HG03108 (cell line): ENCODE results near the gene ATXN1.
"Not testable (repeated sequence)": the region's sequence is repeated elsewhere in the genome, so short reads cannot be mapped to it uniquely, and the experiment has no call there.

Experiments
- ATAC-seq: cut with Tn5 transposase; IDR thresholded peaks from one replicate; pipeline ENCODE4 v1.9.1; 2021; ENCODE audit warnings: moderate library complexity; ENCODE audit not compliant: unreplicated experiment

ATXN1 gene

DNA sequence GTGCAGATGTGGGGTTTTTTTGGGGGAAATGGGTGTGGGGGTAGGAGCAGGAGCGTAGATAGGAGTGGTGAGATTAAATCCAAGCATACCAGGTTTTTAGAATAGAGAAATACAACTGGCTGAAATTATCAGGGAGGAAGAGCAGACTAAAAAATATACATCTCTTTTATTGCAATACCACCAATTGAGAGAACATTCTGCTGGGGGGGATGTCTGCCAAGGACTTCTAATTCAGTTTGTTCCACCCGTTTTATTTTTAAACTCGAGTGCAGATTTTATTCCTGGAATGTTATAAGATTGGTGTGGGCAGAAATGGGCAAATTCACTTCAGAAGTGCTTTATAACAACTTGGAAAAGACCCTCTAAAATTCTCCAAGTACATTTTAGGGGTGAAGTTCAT is 330.2 kb downstream of the ATXN1 start:
- no peak for ATAC-seq

DNA sequence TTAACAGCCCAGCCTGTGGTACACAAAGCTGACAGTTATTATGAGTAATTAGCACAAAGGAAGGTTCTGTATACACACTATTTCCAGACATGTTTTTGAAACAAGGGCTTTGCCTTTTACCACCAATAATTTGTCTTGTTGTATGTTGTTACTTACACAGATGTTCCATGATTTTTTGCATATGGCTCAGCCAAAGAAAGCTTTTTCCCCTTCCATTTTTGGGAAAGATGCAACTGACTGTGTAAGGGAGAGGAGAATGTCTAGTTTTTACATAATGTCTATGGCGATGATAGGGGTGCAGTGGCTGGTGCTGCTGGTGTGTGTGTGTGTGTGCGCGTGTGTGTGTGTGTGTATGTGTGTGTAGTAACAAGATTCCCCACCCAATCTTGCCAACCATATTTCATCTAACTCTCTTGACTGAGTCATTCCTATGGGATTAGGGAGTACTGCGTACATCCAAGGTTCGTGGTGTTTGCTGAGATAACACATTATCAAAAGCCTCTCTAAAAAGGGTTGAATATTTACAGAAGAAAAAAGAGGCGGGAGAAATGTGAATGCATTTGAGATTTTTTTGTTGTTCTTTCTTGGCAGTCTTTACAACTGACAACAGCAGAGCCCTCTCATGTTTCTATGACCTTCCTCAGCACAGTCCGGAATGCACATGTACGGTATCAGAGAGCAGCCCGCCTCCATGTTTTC is 330.7 kb downstream of the ATXN1 start:
- ATAC-seq, result no peak

DNA sequence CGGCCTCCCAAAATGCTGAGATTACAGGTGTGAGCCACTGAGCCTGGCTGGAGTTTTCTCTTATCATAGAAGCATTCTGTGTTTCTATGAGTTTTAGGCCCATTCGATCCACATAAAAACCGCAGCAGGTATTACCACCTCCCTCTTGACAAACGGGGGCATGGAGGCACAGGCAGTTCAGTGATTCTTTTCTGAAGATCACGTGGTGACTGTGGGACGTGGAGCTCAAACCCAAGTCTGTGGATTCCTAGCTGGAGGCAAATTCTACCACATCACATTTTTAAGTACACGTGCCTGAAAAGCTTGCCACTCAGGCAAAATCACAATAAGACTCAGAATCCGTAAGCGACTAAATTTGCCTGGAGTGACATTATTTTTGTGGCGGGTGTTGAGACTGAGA is 331.6 kb downstream of the ATXN1 start:
- ATAC-seq, result no peak

- ATAC-seq, result no peak
Measured at GRCh38 chr6:16427124-16427523, 334.1 kb downstream of the ATXN1 start.

DNA sequence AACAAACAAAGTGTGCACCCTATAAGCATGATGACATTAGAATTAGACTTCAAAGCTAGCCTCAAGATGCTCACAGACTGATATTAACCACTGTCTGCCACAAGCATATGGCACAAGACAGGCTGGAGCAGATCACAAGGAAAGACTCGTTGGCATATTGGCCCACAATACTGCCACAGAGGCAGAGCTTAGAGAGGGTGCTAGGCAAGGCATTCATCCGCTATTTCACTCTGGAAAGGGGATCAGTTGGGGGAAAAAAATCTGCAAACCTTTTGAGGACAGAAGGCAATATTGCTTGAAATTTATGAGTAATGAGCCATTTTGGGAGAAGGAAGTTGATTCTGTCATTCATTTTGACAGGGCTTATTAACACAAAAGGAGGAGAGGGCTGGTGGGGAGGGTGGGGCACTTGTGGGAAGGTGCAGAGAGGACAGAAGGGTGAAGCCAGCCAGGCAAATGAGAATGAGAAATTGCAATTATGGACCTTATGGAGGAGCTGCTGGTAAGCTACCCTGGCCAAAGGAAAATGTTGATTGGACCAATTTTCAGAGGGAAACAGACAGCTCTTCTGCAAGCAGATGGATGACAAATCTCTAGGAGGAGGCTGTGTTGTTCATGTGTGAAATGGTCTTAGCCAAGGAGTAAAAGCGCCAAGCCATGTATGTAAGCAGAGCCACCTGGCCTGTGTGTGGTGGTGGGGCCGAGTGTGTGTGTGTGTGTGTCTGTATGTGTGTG is 335.2 kb downstream of the ATXN1 start:
- no peak for ATAC-seq

- peak; percentile 19 for ATAC-seq
Measured at GRCh38 chr6:16421462-16421960, 339.7 kb downstream of the ATXN1 start.

- peak; percentile 59 for ATAC-seq
Measured at GRCh38 chr6:16420715-16421461, 340.4 kb downstream of the ATXN1 start.

DNA sequence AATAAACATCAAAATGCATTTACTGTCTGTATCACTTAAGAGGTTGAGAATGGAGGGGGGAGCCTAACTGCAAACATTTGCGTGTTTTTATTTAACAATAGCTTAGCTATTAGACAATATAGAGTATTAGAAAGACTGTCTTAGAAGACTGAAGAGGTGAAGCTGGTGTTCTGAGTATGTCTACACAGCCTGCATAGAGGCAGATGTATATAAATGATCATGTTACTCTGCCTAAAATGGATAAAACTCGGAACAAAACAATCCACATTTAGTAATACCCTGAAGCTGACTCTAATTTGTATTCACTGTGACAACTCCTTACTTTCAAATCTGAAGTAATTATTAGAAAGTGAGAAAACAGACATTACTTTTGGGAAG is 340.9 kb downstream of the ATXN1 start:
- no peak for ATAC-seq

DNA sequence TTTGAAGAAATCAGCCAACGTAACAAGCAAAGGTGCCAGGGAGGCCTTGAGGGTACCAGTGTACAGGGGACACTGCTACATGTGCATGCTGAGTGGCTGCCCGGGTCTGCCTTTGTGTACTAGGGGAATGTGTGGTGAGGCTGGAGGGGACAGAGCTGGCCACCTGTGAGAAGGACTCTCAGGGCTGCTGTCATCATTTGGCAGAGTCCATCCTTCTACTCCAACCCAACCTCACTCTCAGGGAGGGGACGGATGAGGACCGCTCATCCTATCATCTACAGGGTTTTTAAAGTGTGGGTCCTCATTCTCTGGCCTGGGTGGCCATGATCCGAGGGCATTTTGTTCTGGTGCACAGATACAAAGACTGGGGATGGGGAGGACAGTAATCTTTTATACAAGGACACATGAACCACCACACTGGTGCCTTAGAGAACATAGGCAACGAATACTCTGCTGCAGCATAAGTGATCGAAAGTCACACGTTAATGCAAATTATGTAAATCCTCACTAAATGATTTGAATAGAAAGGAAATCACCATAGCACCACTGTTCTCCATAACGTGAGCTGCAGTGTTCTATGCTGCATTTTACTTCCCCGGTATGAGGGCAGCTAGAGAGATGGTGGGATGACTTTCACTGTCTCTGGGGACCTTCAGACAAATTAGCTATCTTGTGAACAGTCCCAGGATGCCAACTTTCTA is 341.5 kb downstream of the ATXN1 start:
- peak; percentile 60 for ATAC-seq

DNA sequence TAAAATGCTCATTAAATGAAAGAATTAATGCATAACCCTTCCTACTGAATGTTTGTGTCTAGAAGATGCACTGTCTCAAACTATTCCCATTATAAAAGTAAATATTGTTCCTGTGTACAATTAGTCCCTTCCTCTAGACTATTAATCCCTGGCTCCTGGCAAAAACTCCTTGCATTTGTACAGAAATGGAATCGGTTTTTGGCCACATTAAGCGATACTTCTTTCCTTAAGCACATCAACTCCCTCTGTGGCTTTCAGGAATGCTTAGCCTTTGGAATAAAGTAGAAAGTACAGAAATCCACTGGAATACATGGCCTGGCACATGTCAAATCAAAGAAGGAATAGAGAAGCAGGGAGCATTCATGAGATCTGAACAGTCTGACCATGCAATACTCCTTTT is 343.1 kb downstream of the ATXN1 start:
- no peak for ATAC-seq

- ATAC-seq, result no peak
Measured at GRCh38 chr6:16415677-16416076, 345.6 kb downstream of the ATXN1 start.

DNA sequence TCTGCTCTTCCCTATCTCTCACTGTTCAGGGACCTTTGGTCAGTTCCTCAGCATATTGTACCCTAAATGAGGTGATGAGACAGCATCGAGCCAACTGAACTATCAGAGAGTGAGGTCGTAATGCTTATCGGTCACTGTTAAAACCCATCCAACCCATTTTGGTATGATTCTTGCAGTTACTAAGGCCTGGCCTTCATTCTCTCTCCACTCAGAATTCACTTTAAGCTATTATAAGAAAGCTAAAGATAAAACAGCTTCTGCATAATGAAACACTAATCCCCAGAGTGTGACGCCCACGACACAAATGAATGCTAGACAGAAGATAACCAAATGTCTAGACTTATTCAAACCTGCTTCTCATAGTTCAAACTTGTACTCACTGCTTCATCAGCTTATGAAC is 347.1 kb downstream of the ATXN1 start:
- peak; percentile 44 for ATAC-seq

GRCh38 chr6:16413399-16413798 is 347.9 kb downstream of the ATXN1 start:
- ATAC-seq, result peak; percentile 37

DNA sequence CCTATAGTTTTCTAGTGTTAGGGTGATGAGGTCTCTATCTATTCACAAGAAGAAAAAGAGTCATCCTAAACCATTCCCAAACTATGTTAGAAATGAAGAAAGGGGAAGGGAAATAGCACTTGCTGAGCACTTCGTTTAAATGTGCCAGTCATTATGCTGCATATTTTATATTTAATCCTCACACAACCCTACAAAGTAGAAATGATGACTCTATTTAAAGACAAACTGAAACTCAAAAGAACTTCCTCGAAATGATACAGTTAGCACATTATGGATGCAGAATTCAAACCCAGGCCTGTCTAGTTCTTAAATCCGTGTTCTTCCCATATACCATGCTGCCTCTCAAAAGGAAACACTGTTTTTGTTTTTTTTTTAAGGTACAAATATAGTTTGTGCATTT is 348.3 kb downstream of the ATXN1 start:
- peak; percentile 8 for ATAC-seq

- ATAC-seq, result no peak
Measured at GRCh38 chr6:16412171-16412570, 349.1 kb downstream of the ATXN1 start.

DNA sequence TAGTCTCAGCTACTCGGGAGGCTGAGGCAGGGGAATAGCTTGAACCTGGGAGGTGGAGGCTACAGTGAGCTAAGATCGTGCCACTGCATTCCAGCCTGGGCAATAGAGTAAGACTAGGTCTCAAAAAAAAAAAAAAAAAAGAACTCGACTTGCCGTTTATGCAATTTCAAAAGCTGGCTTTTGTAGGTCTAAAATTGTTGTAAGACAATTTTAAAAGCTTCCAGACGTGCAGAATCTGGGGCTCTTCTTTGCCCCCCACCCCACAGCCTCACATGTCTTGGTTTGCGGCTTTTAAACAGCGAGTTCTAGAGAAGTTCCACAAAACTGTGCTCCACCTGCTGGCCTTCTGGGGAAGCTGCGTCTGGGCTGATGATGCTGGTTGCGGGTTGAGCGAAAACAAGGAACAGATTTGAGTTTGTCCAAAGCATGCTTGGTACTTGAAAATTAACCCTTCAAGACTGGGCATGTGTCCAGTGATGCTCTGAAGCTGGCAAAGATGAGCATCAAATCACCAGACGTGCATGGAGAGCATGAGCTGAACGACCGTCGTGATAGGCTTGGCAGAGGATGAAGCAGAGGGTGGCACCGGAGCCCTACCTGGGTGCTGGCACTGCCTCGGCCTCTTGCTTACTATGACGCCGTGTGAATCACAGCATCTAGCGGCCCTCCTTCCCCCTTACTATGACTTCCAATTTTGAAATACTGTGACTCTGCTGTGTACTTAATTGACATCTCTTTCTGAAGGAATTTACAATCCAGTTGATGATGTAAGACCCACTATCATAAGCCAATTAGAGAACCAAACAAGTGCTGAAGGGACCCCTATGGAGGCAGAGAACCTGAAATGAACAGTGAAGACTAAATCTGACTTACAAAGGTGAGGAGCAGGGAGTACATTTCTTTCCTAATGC is 351.5 kb downstream of the ATXN1 start:
- no peak for ATAC-seq

DNA sequence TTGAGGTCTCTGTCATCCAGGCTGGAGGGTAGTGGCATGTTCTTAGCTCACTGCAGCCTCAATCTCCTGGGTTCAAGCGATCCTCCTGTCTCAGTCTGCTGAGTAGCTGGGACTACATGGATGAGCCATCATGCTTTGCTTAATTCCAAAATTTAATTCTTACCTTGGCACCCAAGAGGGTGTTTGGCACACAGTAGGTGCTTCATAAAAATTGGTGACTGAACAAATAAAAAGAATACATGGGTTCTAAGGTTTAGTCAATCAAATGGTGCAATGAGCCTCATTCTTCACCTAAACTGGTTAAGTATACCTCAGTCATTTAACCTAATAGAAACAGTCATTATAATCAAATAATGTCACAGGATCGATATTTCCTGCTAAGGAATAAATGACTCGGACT is 352.5 kb downstream of the ATXN1 start:
- no peak for ATAC-seq

DNA sequence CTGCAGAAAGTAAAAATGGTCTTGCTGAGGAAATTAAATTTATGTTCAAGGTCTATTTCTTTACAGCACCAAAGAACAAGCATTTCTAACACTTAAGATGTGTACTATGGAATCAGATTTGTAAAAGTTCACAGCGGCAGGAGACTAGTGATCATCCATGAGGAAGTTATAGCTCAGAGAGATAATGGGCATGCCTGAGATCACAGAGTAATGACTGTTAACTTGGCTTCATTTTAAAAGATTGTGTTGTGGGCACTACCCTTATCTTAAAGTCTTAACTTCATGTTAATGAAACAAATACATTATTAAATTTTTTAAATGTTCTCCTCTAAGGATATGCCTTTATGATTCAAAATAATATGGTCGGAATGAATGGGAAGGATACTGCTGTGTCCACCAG is 354.3 kb downstream of the ATXN1 start:
- no peak for ATAC-seq

DNA sequence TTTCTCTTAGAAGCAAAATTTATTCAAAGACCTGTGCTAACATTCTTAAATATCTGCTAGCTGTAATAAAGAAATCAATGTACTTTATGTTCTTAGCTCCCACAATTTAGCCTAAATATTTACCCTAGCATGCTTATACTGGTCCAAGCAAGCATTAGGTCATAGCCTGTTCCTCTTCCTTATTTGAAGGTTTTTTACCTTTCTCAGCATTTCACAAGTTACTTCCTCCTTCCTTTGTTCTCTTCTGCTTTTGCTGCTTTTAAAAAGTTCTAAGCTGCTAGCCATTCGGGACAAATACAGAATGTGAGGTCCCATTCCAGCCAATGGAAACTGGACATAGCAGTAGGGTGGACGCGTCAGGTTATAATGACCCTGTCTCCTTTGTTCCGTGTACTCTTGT is 354.7 kb downstream of the ATXN1 start:
- not testable (repeated sequence) for ATAC-seq

GRCh38 chr6:16405375-16405774 is 355.9 kb downstream of the ATXN1 start:
- ATAC-seq, result no peak
